Sigmoid colon (tissue), 4 donors: ENCODE results near the gene WDR88.

ENCODE experiments used
- POLR2A ChIP-seq, 2 donors: fragments of 450-650 bp; IDR thresholded peaks; one replicate each; pipeline ENCODE4 v1.6.1; 2016; ENCODE audit warnings: antibody characterized with exemption in 2 of 2, mild to moderate bottlenecking in 2 of 2, moderate library complexity in 2 of 2
- POLR2AphosphoS5 ChIP-seq, 4 donors: sonication (generic); formaldehyde crosslinking; IDR thresholded peaks; one replicate each; pipeline ENCODE4 v1.6.1; 2017; ENCODE audit warnings: antibody characterized with exemption in 4 of 4
- TF ChIP-seq, protein P1 (sequence below), 4 experiments: fragments of 450-650 bp in 3 of 4; fragments of 200-600 bp in 1 of 4; IDR thresholded peaks; one replicate each; pipeline ENCODE4 v1.5.1; 2016 to 2019; ENCODE audit warnings: antibody characterized with exemption in 4 of 4, mild to moderate bottlenecking in 3 of 4, moderate library complexity in 2 of 4

DNA sequence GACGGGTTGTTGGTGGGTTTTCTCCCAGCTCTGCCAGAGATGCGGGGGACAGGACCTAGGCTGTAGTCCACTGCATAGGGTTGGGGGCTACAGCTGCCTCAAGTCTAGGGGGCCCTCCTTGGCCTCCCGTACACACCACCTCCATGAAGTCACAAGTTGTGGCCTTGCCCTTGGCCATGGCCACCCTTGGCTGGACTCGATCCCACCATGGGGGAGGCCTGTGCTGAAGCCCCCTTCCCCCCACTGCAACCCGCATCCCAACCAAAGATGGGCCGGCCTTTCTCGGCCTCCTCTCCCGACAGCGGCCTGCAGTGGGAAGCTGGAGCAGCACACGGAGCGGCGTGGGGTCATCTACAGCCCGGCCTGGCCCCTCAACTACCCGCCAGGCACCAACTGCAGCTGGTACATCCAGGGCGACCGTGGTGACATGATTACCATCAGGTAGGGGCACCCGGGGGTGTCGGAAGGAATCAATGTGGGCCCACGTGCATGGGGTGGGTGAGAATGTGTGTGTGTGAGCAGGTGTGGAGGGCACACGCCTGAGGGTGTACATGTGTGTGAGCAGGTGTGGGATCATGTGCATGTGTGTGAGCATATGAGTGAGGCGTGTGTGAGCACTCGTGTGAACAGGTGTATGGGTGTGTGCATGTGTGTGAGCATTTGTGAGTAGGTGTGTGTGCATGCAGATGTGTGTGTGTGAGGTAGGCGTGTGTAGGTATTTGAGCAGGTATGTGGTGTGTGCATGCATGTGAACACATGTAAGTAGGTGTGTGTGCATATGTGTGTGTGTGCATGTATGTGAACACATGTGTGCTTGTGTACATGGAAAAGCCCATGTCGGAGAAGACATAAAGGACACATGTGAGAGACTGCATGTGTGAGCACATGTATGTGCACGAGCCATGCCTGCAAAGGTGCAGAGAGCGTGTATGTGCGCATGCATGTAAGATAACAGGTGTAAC, 70.9 kb downstream of the WDR88 start:
- TF ChIP-seq POLR2A (IDR thresholded peaks at IDR 0.05) (no peak), POLR2AphosphoS5 (IDR thresholded peaks at IDR 0.05) (no peak)
- TF ChIP-seq, protein P1, sequence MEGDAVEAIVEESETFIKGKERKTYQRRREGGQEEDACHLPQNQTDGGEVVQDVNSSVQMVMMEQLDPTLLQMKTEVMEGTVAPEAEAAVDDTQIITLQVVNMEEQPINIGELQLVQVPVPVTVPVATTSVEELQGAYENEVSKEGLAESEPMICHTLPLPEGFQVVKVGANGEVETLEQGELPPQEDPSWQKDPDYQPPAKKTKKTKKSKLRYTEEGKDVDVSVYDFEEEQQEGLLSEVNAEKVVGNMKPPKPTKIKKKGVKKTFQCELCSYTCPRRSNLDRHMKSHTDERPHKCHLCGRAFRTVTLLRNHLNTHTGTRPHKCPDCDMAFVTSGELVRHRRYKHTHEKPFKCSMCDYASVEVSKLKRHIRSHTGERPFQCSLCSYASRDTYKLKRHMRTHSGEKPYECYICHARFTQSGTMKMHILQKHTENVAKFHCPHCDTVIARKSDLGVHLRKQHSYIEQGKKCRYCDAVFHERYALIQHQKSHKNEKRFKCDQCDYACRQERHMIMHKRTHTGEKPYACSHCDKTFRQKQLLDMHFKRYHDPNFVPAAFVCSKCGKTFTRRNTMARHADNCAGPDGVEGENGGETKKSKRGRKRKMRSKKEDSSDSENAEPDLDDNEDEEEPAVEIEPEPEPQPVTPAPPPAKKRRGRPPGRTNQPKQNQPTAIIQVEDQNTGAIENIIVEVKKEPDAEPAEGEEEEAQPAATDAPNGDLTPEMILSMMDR (IDR thresholded peaks at IDR 0.05) = no peak
